Thymus (tissue), 11 donors: ENCODE data around the gene TLE3. TPM values are rescaled to one million over a fixed set of nuclear protein-coding genes. Genes with fewer than 3 reads are reported as not detected.

Source experiments
- DNase-seq, 9 donors: peaks; one replicate each; pipeline ENCODE4 v3.0.0-alpha.2; 2013; ENCODE audit warnings: low spot score in 9 of 9, low read depth in 6 of 9, missing footprints in 1 of 9
- H3K27ac ChIP-seq, 2 donors: one replicate each; pipeline ENCODE4 v1.5.1; 2013; ENCODE audit warnings: control low read depth in 1 of 2, low read depth in 1 of 2, low read length in 1 of 2, mild to moderate bottlenecking in 1 of 2, moderate library complexity in 1 of 2
- H3K27me3 ChIP-seq, 2 donors: one replicate each; pipeline ENCODE4 v1.5.1; 2013; ENCODE audit warnings: low read length in 1 of 2; ENCODE audit not compliant: control insufficient read depth in 2 of 2, insufficient read depth in 1 of 2
- H3K36me3 ChIP-seq, 2 donors: one replicate each; pipeline ENCODE4 v1.5.1; 2013; ENCODE audit warnings: low read length in 1 of 2, mild to moderate bottlenecking in 1 of 2, moderate library complexity in 1 of 2; ENCODE audit not compliant: control insufficient read depth in 2 of 2, insufficient read depth in 2 of 2
- H3K4me1 ChIP-seq, 2 donors: one replicate each; pipeline ENCODE4 v1.5.1; 2013; ENCODE audit warnings: low read length in 2 of 2; ENCODE audit not compliant: control insufficient read depth in 2 of 2, insufficient read depth in 2 of 2
- H3K4me3 ChIP-seq, 2 donors: one replicate each; pipeline ENCODE4 v1.5.1; 2013; ENCODE audit warnings: low read length in 2 of 2, control low read depth in 1 of 2, mild to moderate bottlenecking in 1 of 2
- H3K9me3 ChIP-seq, 2 donors: one replicate each; pipeline ENCODE4 v1.5.1; 2013; ENCODE audit warnings: low read length in 1 of 2, mild to moderate bottlenecking in 1 of 2; ENCODE audit not compliant: control insufficient read depth in 2 of 2, insufficient read depth in 1 of 2
- WGBS: extraction: QIAGEN DNeasy Blood & Tissue Kit; methylation state at CpG from one replicate; pipeline ENCODE4 v1.1.7; 2013; 5-methylcytosine and 5-hydroxymethylcytosine counted together
- polyA plus RNA-seq: library from polyadenylated mRNA; stranded (reverse); fragments of 200-250 nt; gene quantifications from one replicate; pipeline ENCODE4 v1.2.3, GENCODE V29; 2013
- total RNA-seq: library from RNA; stranded (reverse); fragments of 120-200 nt; gene quantifications from one replicate; pipeline ENCODE4 v1.2.4, GENCODE V29; 2013
- donor health status: healthy.

Gene TLE3
- total and polyA plus RNA-seq, 2 donors, result 23.4 to 32.7 TPM

- WGBS, result 98% methylated on average over 13 of the region's 13 CpGs
- no peaks in the 10 kb centered on the region for H3K9me3 ChIP-seq
- H3K4me1 ChIP-seq, result peaks cover 0 to 4% of the 10 kb centered on the region in 2 donors
- no peaks in the 10 kb centered on the region for H3K27me3 ChIP-seq
- DNase-seq, result no peak
- no peak overlapping the region for H3K27ac ChIP-seq
- no peak overlapping the region for H3K4me3 ChIP-seq
- H3K36me3 ChIP-seq, result peaks cover 71 to 82% of the 10 kb centered on the region in 2 donors
Observed at GRCh38 chr15:70074380-70074779, 23.3 kb downstream of the TLE3 start.

- Histone ChIP-seq H3K36me3 (peaks cover 76 to 87% of the 10 kb centered on the region in 2 donors), H3K27me3 (no peaks in the 10 kb centered on the region), H3K4me1 (peaks cover 0 to 1% of the 10 kb centered on the region in 2 donors), H3K4me3 (no peak overlapping the region), H3K9me3 (no peaks in the 10 kb centered on the region), H3K27ac (no peak overlapping the region)
- no peak for DNase-seq
- 97% methylated on average over 3 of the region's 3 CpGs for WGBS
Observed at GRCh38 chr15:70072479-70072878, 25.2 kb downstream of the TLE3 start.

DNA sequence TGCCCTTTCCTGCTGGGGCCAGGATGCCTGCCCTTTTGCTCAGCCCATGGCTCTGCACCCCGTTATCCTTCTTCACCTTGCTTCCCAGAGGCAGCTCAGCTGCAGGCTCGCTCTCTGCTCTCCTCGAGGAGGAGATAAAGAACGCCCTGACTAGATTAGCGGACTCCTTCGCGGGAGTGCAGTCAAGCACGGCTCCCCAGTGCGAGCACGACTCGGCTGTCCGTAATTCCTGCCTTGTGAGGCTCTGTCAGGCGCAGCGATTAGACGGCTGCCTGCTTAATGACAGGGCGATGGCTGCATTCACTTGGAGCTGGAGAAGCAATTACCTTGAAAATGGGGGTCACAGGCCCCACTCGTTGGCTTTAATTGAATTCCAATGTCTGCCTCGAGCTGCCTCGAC, 25.9 kb downstream of the TLE3 start:
- no peak overlapping the region for H3K27ac ChIP-seq
- 91% methylated on average over 19 of the region's 19 CpGs for WGBS
- no peaks in the 10 kb centered on the region for H3K4me1 ChIP-seq
- no peaks in the 10 kb centered on the region for H3K9me3 ChIP-seq
- DNase-seq, result no peak
- no peak overlapping the region for H3K4me3 ChIP-seq
- H3K36me3 ChIP-seq, result peaks cover 80 to 89% of the 10 kb centered on the region in 2 donors
- H3K27me3 ChIP-seq, result no peaks in the 10 kb centered on the region

DNA sequence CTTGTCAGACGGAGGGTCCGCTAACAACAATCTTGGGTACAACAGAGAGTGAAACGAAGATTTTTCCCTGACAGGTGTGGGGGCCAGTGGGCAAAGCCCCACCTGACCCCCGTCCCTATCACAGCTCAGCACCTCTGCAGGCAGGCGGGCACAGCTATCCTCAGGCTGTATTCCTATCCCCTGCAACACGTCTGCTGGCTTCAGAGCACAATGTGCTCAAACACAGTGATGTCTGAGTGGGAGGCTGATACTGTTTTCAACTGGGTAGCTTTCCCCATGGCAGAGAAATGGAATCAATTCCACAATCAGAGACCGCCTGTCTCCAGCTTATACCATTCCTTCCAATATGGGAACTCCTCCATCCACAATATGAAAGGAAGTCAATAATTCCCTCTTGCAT, 28.0 kb downstream of the TLE3 start:
- DNase-seq, result no peak
- Histone ChIP-seq H3K9me3 (no peaks in the 10 kb centered on the region), H3K27ac (no peak overlapping the region), H3K27me3 (no peaks in the 10 kb centered on the region), H3K36me3 (peaks cover 84 to 89% of the 10 kb centered on the region in 2 donors), H3K4me1 (no peaks in the 10 kb centered on the region), H3K4me3 (no peak overlapping the region)
- WGBS, result 99% methylated on average over 7 of the region's 7 CpGs

DNA sequence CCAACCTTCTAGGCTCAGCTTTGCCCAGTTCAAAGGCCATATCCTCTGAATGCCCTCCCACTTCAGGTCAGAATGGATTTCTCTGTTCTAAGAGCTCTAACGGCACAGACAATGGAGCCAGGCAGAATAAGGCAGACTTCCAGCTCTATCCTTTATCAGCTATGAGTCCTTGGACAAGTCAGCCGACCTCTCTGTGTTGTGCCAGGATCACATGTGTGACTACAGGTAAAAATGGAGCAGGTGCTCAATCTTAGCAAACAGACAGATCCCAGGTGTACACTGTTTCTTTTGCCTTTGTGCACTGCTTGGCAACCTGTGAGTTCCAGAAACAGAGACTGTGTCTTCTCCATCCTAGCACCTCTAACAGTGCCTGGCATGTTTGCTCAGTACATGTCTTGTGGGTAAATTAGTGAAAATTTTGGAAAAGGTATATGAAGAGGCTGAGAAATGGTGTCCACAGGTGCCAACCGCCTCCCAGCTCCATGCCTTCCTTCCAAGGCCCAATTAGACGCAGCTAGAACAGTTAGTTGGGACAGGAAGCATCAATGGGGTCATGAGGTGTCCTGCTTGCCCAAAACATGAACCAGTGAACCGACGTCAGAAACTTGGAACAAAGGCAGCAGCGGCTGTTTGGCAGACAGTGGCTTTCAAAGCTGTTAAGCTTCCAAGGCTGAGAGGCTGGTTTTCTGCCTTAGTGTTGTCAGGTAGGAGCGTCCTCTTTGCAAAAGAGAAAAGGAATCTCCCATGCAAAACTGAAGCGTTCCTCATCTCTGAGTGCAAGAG, 28.7 kb downstream of the TLE3 start:
- no peaks in the 10 kb centered on the region for H3K4me1 ChIP-seq

GRCh38 chr15:70067681-70068080, 30.0 kb downstream of the TLE3 start:
- Histone ChIP-seq H3K27me3 (no peaks in the 10 kb centered on the region), H3K4me1 (peaks cover 0 to 6% of the 10 kb centered on the region in 2 donors), H3K27ac (no peak overlapping the region), H3K4me3 (no peak overlapping the region), H3K36me3 (peaks cover 84 to 89% of the 10 kb centered on the region in 2 donors), H3K9me3 (no peaks in the 10 kb centered on the region)
- 97% methylated on average over 6 of the region's 6 CpGs for WGBS
- no peak for DNase-seq

More for the DNA sequence above, 28.7 kb downstream of the TLE3 start:
- Histone ChIP-seq H3K4me3 (no peak overlapping the region), H3K9me3 (no peaks in the 10 kb centered on the region), H3K36me3 (peaks cover 84 to 89% of the 10 kb centered on the region in 2 donors), H3K27ac (no peak overlapping the region), H3K27me3 (no peaks in the 10 kb centered on the region)
- 95% methylated on average over 9 of the region's 9 CpGs for WGBS
- no peak for DNase-seq

DNA sequence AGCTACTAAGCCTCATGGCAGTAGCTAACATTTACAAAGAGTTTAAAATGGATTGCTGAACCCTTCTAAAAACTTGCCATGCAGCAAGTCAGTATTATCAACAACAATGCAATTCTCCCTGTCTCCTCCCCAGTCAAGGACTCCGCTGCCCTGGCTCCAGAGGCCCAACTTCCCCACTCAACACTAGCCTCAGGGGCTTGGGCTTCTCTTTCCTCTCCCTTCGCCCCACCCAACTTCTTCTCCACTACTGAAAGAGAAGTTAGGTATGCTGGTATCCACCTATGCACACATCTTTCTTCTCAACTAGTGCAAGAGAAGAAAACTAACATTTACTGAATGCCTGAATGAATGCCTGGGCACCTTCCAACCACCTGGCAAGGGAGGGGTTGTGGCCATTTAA, 30.7 kb downstream of the TLE3 start:
- Histone ChIP-seq H3K9me3 (no peaks in the 10 kb centered on the region), H3K4me1 (peaks cover 0 to 8% of the 10 kb centered on the region in 2 donors), H3K27ac (no peak overlapping the region), H3K36me3 (peaks cover 84 to 89% of the 10 kb centered on the region in 2 donors), H3K27me3 (no peaks in the 10 kb centered on the region), H3K4me3 (no peak overlapping the region)
- whole genome bisulfite sequencing, result 97% methylated on average over 2 of the region's 2 CpGs
- no peak for DNase-seq

DNA sequence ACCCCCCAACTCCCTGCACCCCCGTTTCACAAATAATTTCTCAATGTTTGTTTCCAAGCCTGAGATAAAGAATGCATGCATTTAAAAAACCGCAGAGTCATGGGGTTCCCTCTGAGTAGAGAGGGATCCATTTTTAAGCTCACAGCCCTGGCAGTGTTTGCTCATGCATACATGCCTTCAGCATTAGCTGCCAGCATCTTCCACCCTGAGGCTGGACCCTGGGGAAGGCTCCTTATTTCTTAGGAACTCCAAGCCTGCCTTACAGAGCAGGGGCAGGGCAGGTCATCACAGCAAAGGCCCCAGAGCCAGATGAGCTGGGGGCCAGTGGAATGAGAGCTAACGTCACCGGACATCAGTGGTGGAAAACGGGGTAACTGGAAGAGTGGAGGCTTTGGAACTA, 31.3 kb downstream of the TLE3 start:
- H3K4me1 ChIP-seq, result peaks cover 0 to 13% of the 10 kb centered on the region in 2 donors
- WGBS, result 94% methylated on average over 5 of the region's 5 CpGs

GRCh38 chr15:70066004-70066403, 31.7 kb downstream of the TLE3 start:
- peaks cover 0 to 13% of the 10 kb centered on the region in 2 donors for H3K4me1 ChIP-seq
- WGBS, result 96% methylated on average over 12 of the region's 12 CpGs
- H3K9me3 ChIP-seq, result no peaks in the 10 kb centered on the region
- peaks cover 88% of the 10 kb centered on the region in 2 donors for H3K36me3 ChIP-seq
- H3K27ac ChIP-seq, result no peak overlapping the region
- no peak for DNase-seq
- H3K4me3 ChIP-seq, result no peak overlapping the region
- no peaks in the 10 kb centered on the region for H3K27me3 ChIP-seq

More for the DNA sequence above, 31.3 kb downstream of the TLE3 start:
- Histone ChIP-seq H3K4me3 (no peak overlapping the region), H3K9me3 (no peaks in the 10 kb centered on the region), H3K36me3 (peaks cover 83 to 89% of the 10 kb centered on the region in 2 donors), H3K27ac (no peak overlapping the region), H3K27me3 (no peaks in the 10 kb centered on the region)
- DNase-seq, result no peak
